Stimulated activated CD8-positive, alpha-beta memory T cell treated with anti-CD3 and anti-CD28 coated beads, Interleukin-7, amount 100 ng/mL, for 1 hour (primary cell): ENCODE data around the gene BSN.
A peak's percentile ranks its signal among the peaks of the same experiment; 100 is the strongest.

Experiments used
- DNase-seq, 2 donors: peaks; one replicate each; pipeline ENCODE4 v3.0.0-alpha.2; 2020; ENCODE audit warnings: low read depth in 2 of 2

Gene BSN, protein sequence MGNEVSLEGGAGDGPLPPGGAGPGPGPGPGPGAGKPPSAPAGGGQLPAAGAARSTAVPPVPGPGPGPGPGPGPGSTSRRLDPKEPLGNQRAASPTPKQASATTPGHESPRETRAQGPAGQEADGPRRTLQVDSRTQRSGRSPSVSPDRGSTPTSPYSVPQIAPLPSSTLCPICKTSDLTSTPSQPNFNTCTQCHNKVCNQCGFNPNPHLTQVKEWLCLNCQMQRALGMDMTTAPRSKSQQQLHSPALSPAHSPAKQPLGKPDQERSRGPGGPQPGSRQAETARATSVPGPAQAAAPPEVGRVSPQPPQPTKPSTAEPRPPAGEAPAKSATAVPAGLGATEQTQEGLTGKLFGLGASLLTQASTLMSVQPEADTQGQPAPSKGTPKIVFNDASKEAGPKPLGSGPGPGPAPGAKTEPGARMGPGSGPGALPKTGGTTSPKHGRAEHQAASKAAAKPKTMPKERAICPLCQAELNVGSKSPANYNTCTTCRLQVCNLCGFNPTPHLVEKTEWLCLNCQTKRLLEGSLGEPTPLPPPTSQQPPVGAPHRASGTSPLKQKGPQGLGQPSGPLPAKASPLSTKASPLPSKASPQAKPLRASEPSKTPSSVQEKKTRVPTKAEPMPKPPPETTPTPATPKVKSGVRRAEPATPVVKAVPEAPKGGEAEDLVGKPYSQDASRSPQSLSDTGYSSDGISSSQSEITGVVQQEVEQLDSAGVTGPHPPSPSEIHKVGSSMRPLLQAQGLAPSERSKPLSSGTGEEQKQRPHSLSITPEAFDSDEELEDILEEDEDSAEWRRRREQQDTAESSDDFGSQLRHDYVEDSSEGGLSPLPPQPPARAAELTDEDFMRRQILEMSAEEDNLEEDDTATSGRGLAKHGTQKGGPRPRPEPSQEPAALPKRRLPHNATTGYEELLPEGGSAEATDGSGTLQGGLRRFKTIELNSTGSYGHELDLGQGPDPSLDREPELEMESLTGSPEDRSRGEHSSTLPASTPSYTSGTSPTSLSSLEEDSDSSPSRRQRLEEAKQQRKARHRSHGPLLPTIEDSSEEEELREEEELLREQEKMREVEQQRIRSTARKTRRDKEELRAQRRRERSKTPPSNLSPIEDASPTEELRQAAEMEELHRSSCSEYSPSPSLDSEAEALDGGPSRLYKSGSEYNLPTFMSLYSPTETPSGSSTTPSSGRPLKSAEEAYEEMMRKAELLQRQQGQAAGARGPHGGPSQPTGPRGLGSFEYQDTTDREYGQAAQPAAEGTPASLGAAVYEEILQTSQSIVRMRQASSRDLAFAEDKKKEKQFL (N-terminal part only)

DNA sequence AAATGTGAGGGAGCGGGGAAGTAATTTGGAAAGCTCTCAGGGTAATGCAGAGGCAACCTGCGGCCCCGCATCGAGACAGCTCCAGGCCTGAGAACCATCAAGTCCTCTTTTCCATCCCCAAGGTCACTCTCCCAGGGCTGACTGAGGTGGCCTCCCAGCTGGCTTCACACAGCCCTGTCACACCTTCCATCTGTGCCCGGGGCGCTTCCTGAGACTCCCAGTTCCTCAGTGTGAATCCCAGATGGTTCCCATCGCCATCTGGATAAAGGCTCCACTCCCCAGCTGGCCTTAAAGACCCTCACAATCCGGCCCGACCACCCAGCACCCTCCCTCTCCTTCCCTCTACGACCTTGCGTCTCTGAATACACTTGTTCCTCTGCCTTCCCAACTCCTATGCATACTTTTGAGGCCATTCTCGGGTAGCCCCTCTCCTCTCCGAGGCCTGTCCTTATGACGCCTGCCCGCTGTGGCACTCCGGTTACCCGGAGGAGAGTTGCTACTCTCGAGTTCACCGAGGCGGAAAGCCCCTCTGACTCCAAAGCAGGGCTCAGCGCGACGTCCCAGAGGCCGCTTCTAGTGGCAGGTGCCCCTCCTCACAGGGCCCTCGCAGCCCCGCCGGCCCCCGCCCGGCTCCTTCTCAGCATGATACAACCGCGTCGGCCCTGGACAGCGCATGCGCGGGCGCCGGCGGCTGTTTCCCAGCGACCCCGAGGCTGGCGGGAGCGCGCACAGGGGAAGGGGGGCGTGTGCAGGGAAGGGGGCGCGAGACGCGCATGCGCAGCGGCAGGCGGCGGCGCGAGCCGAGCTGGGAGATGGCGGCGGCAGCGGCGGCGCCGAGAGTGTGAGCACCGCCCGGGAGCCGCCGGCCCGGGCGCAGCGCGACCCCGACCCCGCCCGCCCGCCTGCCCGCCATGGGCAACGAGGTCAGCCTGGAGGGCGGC, at the start of gene BSN:
Gene BSN, plus strand, starts transcription at position 786 of the 941 bp plus-strand sequence. Its CDS starts 126 bp downstream, at position 912.
- DNase-seq: peak; percentile 79 to 80

DNA sequence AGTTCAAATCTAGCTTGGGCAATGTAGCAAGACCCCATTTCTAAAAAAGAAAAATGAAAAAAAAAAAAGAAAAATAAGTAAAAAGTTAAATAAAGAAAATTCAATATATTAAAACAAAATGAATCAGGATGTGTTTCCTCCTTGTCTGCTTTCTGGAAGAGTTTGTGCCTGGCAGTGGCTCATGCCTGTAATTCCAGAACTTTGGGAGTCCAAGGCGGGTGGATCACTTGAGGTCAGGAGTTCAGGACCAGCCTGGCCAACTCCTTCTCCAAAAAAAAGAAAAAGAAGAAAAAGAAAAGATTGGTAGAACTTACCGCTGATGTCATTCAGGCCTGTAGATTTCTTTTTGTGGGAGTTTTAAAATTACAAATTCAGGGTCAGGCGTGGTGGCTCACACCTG, 47.4 kb upstream of the BSN start:
- DNase-seq: no peak

DNA sequence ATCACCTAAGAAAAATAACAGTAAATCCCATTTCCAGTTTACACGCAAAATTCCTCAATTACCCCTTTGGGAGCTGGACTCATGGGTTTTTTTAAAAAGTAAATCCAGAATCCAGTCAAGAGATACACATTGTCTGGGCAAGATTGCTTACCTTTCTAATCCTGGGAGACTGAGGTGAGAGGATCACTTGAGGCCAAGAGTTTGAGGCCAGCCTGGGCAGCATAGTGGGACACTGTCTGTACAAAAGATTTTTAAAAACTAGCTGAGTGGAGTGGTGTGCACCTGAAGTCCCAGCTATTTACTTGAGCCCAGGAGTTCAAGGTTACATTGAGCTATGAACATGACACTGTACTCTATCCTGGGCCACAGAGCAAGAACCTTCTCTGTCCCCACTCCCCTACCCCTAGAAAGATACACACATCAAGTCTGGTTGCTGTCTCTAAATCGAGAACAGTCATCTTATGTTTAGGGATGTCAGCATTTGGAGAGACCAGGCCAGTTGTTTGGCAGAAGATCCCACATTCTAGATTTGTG, 45.2 kb upstream of the BSN start:
- DNase-seq: no peak

DNA sequence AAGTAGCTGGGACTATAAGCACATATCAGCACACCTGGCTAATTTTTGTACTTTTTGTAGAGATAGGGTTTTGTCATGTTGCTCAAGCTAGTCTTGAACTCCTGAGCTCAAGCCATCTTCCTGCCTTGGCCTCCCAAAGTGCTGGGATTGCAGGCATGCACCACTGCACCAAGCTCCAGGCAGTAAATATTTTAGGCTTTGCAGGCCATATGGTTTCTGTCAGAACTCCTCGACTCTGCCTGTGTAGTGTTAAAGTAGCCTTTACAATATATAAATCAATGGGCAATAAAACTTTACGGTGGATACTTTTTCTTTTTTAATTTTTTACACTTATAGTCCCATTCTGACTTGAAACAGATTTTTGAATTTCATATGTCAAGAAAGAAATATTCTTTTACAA, 42.6 kb upstream of the BSN start:
- no peak for DNase-seq

DNA sequence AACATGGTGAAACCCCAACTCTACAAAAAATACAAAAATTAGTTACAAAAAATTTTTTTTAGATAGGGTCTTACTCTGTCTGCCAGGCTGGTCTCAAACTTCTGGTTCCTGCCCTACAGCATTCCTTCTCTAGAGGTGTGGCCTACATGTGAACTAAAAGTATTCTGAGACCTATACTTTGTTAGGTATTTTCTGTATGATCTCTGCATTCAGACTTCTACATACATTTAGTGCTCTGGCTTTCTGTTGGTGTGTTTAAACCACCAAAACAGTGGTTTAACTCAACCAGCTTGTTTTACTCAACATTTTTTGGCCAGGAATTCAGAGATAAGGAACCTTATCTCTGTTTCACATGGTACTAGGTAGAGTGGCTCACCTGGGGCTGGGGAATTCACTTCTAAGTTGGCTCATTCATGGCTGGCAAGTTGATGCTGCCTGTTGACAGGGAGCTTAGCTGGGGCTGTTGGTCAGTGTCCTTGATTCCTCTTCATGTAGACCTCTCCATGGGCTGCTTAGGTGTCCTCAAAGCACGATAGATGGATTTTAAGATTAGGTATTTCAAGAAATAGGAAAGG, 41.4 kb upstream of the BSN start:
- DNase-seq: no peak

DNA sequence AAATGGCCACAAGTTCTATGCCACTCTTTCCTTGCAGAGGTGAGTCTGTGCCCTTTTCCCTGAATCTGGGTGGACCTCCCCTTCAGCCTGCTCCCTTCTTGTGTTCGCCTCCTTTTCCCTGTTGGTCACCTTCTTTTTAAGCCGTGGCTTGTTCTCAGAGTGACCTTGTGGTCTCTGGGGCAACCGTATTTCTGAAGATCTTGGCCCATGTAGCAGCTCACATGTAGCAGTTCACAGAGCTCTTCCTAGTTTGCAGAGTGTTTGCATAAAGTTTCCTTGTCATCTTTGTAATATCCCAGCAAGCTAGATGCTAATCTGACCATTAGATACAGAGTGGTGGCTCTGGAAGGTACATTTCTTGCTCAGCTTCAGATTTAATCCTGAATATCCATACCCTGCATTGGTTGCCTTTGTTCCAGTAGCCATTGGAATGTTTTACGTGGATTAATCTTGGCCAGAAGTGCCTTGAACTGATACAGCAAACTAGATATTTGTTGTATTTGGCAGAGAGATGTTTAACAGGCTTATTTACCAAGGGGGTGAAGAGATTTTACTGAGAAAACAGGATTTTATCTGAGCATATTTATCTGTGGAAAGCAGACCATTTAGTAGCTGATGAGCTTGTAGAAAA, 40.7 kb upstream of the BSN start:
- DNase-seq: no peak

DNA sequence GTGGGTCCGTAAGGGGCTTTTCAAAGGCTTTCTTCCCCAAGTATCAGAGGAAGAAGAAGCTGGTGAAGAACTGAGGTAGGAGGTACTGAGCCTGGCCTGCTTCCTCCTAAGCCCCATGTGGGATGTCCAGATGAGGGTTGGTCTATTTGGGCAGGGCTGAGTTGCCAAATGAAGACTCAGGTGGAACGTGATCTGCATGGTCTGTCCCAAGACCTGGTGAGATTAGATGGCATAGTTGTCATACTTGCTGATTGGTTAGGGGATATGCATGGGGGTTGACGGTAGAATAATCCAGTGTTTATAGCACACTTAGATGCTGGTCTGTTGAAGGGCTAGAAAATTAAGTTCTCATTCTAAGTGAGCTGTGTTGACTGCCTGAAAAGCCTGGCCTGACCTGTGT, 36.3 kb upstream of the BSN start:
- DNase-seq: no peak

DNA sequence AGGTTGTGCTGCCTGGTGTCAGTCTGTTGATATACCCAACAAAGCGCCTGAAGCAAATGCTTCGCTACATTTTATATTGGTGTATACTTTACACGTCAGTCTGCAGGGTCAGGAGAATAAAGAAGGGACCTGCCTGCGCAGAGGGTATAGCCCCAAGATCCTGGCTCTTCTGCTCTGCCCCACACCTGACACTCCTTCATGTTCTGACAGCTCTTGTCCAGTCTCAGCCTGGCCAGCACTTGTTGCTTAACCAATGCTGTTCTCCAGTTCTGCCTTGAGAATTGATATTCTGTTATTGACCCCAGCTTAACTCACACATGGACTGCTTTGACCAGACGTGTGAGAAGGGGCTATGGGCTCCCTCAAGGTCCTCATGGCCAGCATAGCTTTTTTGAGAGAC, 35.8 kb upstream of the BSN start:
- DNase-seq: no peak

DNA sequence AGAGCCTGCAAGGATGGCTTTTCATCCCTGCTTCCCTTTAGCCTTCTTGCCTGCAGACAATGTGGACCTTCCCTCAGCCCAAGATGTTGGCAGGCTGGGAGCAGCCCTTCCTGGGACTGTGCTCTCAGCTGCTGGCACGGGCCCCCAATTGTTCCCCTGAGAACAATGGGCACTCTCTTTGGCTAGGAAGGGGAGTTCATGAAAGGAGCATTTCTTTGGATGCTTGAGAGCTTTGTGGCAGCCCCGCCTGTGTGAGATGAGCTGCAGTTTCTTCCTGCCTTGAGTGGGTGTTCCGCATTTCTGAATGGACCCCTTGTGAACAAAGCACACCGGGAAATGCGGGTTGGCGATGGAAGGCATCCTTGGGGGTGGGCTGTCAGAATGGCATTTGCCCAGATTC, 35.0 kb upstream of the BSN start:
- DNase-seq: no peak

DNA sequence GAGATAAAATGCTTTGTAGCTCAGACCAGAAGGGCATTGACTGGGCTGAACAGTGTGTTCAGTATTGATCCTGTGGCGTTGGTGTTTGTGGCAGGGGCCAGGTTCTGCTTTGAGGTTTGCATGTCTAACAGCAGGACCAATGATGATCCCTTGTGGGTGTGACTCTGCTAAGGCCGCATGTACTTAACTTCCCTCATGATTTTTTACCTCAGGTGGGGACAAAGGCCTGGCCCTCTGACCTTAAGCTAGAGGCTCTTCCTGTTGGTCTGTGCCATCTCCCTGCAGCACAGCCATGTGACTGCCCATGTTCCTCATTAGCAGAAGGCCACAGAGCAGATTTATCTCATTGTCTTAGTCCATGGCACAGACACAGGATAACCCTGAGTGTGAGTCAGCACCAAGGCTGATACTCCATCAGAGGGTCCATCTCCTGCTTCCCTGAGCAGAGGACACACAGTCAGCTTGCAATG, 34.3 kb upstream of the BSN start:
- no peak for DNase-seq

DNA sequence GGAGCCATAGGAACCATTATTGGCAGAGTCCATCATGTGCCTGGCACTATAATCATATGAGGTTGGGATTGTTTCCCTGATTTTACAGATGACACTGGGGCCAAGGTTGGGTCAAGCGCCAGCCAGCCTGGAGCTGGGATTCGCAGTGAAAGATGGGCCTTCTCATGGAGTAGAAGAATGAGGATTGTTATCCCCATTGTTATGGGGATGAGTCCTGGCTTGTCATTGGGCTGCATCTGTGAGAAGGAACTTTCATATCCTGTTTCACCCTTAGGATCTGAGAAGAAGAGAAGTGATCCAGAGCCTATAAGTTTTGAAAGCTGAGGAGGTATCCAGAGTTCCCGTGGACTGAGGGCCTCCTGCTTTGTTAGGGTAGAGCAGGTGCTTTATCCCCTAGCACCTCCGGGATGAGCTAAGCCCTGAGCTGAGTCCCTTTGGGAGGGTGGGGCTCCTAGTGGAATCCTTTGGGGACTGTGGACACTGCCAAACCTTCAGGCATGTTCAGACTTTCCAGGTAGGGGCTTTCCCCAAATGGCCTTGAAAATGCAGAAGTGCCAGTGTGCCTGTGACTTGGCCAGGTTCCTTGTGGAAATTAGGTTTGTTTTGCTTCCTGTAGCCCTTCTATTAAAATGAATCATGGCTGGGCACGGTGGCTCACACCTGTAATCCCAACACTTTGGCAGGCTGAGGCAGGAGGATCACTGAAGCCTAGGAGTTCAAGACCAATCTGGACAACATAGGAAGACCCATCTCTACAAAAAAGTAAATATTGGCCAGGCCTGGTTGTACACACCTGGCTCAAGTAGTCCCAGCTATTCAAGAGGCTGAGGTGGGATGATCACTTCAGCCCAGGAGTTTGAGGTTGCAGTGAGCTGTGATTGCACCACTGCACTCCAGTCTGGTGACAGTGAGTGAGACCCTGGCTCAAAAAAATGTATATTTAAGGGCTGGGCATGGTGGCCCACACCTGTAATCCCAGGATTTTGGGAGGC, 30.2 kb upstream of the BSN start:
- no peak for DNase-seq

DNA sequence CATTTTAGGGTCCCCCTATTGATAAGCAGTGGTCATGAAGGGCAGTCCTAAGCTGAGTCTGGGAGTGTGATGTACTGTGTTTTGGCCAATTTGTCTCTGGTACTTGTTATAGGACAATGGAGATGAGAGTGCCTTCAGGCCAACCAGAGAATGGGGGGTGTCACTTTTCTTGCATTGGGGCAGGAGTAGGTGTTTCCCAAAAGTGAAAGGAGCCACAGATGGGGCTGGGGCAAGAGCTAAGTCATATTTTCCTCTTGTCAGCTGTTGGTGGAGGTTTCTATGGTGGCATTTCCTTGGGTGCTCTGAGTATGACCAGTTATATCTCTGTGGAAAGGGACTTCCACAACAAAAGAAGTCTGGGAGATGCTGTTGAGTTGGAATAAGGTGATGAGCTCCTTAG, 24.7 kb upstream of the BSN start:
- no peak for DNase-seq

DNA sequence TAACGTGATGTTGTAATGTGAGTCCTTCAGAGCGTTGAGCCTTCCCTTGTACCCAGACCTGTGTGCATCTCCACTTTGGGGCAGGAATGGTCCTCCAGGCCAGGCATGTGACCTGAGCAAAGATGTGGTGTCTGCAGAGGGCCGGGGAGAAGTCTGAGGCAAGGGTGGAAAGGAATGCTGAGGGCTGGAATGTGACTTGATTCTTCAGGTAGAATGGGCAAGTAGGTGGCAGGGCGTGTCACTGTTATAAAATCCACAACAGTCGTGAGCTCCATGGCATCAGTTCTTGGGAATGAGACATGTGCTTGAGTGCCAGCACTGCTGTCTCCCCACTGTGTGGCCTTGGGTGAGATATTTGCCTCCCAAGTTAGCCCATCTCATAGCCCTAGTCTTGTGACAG, 24.0 kb upstream of the BSN start:
- DNase-seq: no peak

DNA sequence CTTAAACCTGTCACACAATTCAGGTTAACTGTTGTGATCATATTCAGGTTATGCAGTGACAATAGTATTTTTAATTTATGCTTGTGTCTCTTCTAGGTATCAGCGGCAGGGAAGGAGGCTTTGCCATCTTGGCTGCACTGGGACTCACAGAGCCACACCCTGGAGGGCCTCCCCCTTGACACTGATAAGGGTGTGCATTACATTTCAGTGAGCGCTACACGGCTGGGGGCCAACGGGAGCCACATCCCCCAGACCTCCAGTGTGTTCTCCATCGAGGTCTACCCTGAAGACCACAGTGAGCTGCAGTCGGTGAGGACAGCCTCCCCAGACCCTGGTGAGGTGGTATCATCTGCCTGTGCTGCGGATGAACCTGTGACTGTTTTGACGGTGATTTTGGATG, 23.6 kb upstream of the BSN start:
- no peak for DNase-seq

DNA sequence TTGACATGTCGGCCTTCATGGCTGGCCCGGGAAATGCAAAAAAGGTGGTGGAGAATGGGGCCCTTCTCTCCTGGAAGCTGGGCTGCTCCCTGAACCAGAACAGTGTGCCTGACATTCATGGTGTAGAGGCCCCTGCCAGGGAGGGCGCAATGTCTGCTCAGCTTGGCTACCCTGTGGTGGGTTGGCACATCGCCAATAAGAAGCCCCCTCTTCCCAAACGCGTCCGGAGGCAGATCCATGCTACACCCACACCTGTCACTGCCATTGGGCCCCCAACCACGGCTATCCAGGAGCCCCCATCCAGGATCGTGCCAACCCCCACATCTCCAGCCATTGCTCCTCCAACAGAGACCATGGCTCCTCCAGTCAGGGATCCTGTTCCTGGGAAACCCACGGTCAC, 23.1 kb upstream of the BSN start:
- DNase-seq: no peak

DNA sequence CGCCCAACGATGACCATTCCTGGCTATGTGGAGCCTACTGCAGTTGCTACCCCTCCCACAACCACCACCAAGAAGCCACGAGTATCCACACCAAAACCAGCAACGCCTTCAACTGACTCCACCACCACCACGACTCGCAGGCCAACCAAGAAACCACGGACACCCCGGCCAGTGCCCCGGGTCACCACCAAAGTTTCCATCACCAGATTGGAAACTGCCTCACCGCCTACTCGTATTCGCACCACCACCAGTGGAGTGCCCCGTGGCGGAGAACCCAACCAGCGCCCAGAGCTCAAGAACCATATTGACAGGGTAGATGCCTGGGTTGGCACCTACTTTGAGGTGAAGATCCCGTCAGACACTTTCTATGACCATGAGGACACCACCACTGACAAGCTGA, 22.6 kb upstream of the BSN start:
- DNase-seq: no peak

DNA sequence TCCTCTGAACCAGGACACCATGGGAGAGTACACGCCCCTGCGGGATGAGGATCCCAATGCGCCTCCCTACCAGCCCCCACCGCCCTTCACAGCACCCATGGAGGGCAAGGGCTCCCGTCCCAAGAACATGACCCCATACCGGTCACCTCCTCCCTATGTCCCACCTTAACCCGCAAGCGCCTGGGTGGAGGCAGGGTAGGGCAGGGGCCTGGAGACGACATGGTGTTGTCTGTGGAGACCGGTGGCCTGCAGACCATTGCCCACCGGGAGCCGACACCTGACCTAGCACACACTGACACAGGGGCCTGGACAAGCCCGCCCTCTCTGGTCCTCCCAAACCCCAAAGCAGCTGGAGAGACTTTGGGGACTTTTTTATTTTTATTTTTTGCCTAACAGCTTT, 21.2 kb upstream of the BSN start:
- DNase-seq: no peak

DNA sequence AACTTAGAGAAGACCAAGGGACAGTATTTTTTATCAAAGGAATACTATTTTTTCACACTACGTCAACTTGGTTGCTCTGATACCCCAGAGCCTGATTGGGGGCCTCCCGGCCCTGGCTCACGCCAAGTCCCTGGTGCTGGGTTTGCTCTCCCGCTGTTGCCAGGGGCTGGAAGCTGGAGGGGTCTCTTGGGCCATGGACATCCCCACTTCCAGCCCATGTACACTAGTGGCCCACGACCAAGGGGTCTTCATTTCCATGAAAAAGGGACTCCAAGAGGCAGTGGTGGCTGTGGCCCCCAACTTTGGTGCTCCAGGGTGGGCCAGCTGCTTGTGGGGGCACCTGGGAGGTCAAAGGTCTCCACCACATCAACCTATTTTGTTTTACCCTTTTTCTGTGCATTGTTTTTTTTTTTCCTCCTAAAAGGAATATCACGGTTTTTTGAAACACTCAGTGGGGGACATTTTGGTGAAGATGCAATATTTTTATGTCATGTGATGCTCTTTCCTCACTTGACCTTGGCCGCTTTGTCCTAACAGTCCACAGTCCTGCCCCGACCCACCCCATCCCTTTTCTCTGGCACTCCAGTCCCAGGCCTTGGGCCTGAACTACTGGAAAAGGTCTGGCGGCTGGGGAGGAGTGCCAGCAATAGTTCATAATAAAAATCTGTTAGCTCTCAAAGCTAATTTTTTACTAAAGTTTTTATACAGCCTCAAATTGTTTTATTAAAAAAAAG, 20.3 kb upstream of the BSN start:
- no peak for DNase-seq
